Adipocyte (in vitro differentiated cells): Measurements from ENCODE around the gene FGF14.

ENCODE experiments used
- DNase-seq: peaks from one replicate; pipeline ENCODE4 v3.0.0-alpha.2; 2015; ENCODE audit warnings: low read depth
- H3K27me3 ChIP-seq: replicated peaks from 2 replicates; pipeline ENCODE4 v1.7.0; 2013; ENCODE audit warnings: mild to moderate bottlenecking, low read length, moderate library complexity; ENCODE audit not compliant: control insufficient read depth, insufficient read depth
- H3K36me3 ChIP-seq: 2 replicates; pipeline ENCODE4 v1.7.0; 2013; ENCODE audit warnings: low read length, mild to moderate bottlenecking, moderate library complexity; ENCODE audit not compliant: control insufficient read depth, insufficient read depth, severe bottlenecking
- H3K4me1 ChIP-seq: 2 replicates; pipeline ENCODE4 v1.7.0; 2013; ENCODE audit warnings: mild to moderate bottlenecking, low read length, moderate library complexity; ENCODE audit not compliant: control insufficient read depth, insufficient read depth
- H3K4me3 ChIP-seq: 2 replicates; pipeline ENCODE4 v1.7.0; 2013; ENCODE audit warnings: mild to moderate bottlenecking, low read length, moderate library complexity
- H3K9ac ChIP-seq: 2 replicates; pipeline ENCODE4 v1.7.0; 2013; ENCODE audit warnings: mild to moderate bottlenecking, low read length, moderate library complexity
- H3K9me3 ChIP-seq: 2 replicates; pipeline ENCODE4 v1.7.0; 2013; ENCODE audit warnings: mild to moderate bottlenecking, low read length, moderate library complexity; ENCODE audit not compliant: control insufficient read depth

Gene FGF14

GRCh38 chr13:101711307-101712025, 690.4 kb downstream of the FGF14 start:
- no peaks in the 10 kb centered on the region for H3K9me3 ChIP-seq
- no peaks in the 10 kb centered on the region for H3K27me3 ChIP-seq
- no peak for DNase-seq
- peaks cover 17% of the 10 kb centered on the region for H3K4me1 ChIP-seq
- no peak overlapping the region for H3K4me3 ChIP-seq
- H3K9ac ChIP-seq, result no peak overlapping the region
- H3K36me3 ChIP-seq, result peaks cover 66% of the 10 kb centered on the region

- Histone ChIP-seq H3K27me3 (no peaks in the 10 kb centered on the region), H3K4me1 (peaks cover 24% of the 10 kb centered on the region), H3K36me3 (peaks cover 55% of the 10 kb centered on the region), H3K4me3 (no peak overlapping the region), H3K9me3 (no peaks in the 10 kb centered on the region), H3K9ac (no peak overlapping the region)
- no peak for DNase-seq
These were observed 691.9 kb downstream of the FGF14 start for GRCh38 chr13:101709952-101710351.

- no peaks in the 10 kb centered on the region for H3K9me3 ChIP-seq
- H3K4me3 ChIP-seq, result no peak overlapping the region
- peaks cover 39% of the 10 kb centered on the region for H3K36me3 ChIP-seq
- peaks cover 24% of the 10 kb centered on the region for H3K4me1 ChIP-seq
- no peaks in the 10 kb centered on the region for H3K27me3 ChIP-seq
- DNase-seq, result no peak
- H3K9ac ChIP-seq, result no peak overlapping the region
These were observed 693.7 kb downstream of the FGF14 start for GRCh38 chr13:101708115-101708514.

GRCh38 chr13:101707659-101708058, 694.2 kb downstream of the FGF14 start:
- no peaks in the 10 kb centered on the region for H3K27me3 ChIP-seq
- H3K9me3 ChIP-seq, result no peaks in the 10 kb centered on the region
- H3K4me3 ChIP-seq, result no peak overlapping the region
- H3K9ac ChIP-seq, result no peak overlapping the region
- no peak for DNase-seq
- peaks cover 36% of the 10 kb centered on the region for H3K36me3 ChIP-seq
- H3K4me1 ChIP-seq, result peaks cover 24% of the 10 kb centered on the region

- no peak overlapping the region for H3K4me3 ChIP-seq
- peak; percentile 92 for DNase-seq
These were observed 695.2 kb downstream of the FGF14 start for GRCh38 chr13:101706651-101707050.

GRCh38 chr13:101703838-101704237, 698.0 kb downstream of the FGF14 start:
- DNase-seq, result no peak
- H3K9me3 ChIP-seq, result no peaks in the 10 kb centered on the region
- H3K9ac ChIP-seq, result no peak overlapping the region
- H3K36me3 ChIP-seq, result peaks cover 20% of the 10 kb centered on the region
- peaks cover 37% of the 10 kb centered on the region for H3K4me1 ChIP-seq
- no peaks in the 10 kb centered on the region for H3K27me3 ChIP-seq
- H3K4me3 ChIP-seq, result no peak overlapping the region

More at GRCh38 chr13:101706651-101707050, 695.2 kb downstream of the FGF14 start:
- H3K9me3 ChIP-seq, result no peaks in the 10 kb centered on the region
- no peaks in the 10 kb centered on the region for H3K27me3 ChIP-seq
- H3K4me1 ChIP-seq, result peaks cover 20% of the 10 kb centered on the region
- H3K36me3 ChIP-seq, result peaks cover 38% of the 10 kb centered on the region
- no peak overlapping the region for H3K9ac ChIP-seq

GRCh38 chr13:101703081-101703480, 698.8 kb downstream of the FGF14 start:
- H3K9ac ChIP-seq, result no peak overlapping the region

GRCh38 chr13:101700598-101700997, 701.2 kb downstream of the FGF14 start:
- H3K36me3 ChIP-seq, result peaks cover 20% of the 10 kb centered on the region
- peaks cover 41% of the 10 kb centered on the region for H3K4me1 ChIP-seq
- H3K4me3 ChIP-seq, result no peak overlapping the region
- peak overlapping the region; percentile 46 for H3K9ac ChIP-seq
- DNase-seq, result peak; percentile 81
- H3K9me3 ChIP-seq, result no peaks in the 10 kb centered on the region
- no peaks in the 10 kb centered on the region for H3K27me3 ChIP-seq

More at GRCh38 chr13:101703081-101703480, 698.8 kb downstream of the FGF14 start:
- H3K27me3 ChIP-seq, result no peaks in the 10 kb centered on the region
- H3K4me1 ChIP-seq, result peaks cover 44% of the 10 kb centered on the region
- H3K36me3 ChIP-seq, result peaks cover 13% of the 10 kb centered on the region
- H3K4me3 ChIP-seq, result no peak overlapping the region
- no peak for DNase-seq
- no peaks in the 10 kb centered on the region for H3K9me3 ChIP-seq

- Histone ChIP-seq H3K9me3 (no peaks in the 10 kb centered on the region), H3K36me3 (peaks cover 33% of the 10 kb centered on the region)
These were observed 703.4 kb downstream of the FGF14 start for GRCh38 chr13:101698400-101698799.

GRCh38 chr13:101697745-101698144, 704.1 kb downstream of the FGF14 start:
- Histone ChIP-seq H3K9ac (no peak overlapping the region), H3K4me1 (peaks cover 45% of the 10 kb centered on the region), H3K4me3 (no peak overlapping the region), H3K27me3 (no peaks in the 10 kb centered on the region), H3K9me3 (no peaks in the 10 kb centered on the region), H3K36me3 (peaks cover 39% of the 10 kb centered on the region)
- no peak for DNase-seq

More at GRCh38 chr13:101698400-101698799, 703.4 kb downstream of the FGF14 start:
- peak; percentile 41 for DNase-seq
- H3K4me1 ChIP-seq, result peaks cover 45% of the 10 kb centered on the region
- H3K9ac ChIP-seq, result no peak overlapping the region
- H3K27me3 ChIP-seq, result no peaks in the 10 kb centered on the region
- no peak overlapping the region for H3K4me3 ChIP-seq

GRCh38 chr13:101695870-101696516, 705.9 kb downstream of the FGF14 start:
- H3K9me3 ChIP-seq, result no peaks in the 10 kb centered on the region
- peaks cover 49% of the 10 kb centered on the region for H3K4me1 ChIP-seq
- no peak for DNase-seq
- no peak overlapping the region for H3K9ac ChIP-seq
- H3K27me3 ChIP-seq, result no peaks in the 10 kb centered on the region
- H3K4me3 ChIP-seq, result no peak overlapping the region
- H3K36me3 ChIP-seq, result peaks cover 36% of the 10 kb centered on the region
